GM18951 (cell line): ENCODE data around the gene POLR3B.
"Not testable (repeated sequence)": the region's sequence is repeated elsewhere in the genome, so short reads cannot be mapped to it uniquely, and the experiment has no call there.

Source experiments
- POLR2A ChIP-seq: IDR thresholded peaks from 4 replicates; pipeline ENCODE4 v1.6.1; 2011; ENCODE audit warnings: mild to moderate bottlenecking; ENCODE audit not compliant: insufficient read length, insufficient read depth; ENCODE audit errors: extremely low read depth
- in situ Hi-C: fragments of 300-500 bp; cut with MboI; formaldehyde crosslinking; loops from one replicate; pipeline ENCODE4 v1.12.0; 2022; ENCODE audit warnings: low sequenced_read_pairs, mixed read lengths, inconsistent platforms; ENCODE audit not compliant: unreplicated experiment

The POLR3B gene

DNA sequence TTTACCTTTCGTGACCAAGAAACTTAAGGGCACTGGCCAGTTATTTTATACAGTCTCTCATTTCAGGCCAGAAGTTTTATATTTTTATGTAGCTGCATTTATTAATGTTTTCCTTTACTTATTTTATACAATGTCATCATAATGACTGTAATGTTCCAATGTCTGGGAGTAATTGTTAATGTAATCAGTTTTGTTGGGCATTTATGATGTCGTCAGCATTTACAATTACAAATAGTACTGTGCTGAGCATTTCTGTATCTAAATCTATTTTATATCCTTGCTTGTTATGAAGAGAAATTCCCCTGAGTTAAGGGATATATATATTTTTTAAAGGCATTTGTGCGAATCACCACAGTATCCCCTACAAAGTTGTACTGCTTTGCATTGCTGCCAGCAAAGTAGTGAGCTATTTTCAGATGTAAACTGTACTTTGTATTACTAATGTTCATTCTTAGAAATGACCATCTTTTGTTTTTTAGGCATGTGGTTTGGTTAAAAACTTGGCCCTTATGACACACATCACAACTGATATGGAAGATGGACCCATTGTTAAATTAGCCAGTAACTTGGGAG lies 74.4 kb downstream of the POLR3B start:
- in situ Hi-C loops: no loop called here

DNA sequence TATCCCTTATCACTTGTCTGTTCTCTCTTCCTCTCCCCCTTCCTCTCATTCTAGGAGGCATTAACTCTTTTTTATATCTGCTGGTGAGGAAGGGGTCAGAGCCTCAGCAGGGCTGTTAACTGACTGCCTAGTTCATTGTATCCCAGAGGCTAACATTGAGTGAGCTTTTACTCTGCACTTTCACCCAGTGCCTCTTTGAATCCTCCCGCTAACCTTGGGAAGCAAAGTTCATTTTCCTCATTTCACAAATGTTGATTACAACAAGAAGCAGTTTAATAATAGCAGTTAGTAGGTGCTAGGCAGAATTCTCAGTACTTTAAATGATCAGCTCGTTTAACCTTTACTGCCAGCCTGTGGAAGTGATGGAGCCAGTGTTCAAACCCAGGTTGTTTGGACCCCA lies 75.5 kb downstream of the POLR3B start:
- in situ Hi-C loops: no loop called here
- no peak for TF ChIP-seq POLR2A

More for the DNA sequence above, 74.4 kb downstream of the POLR3B start:
- no peak for TF ChIP-seq POLR2A

DNA sequence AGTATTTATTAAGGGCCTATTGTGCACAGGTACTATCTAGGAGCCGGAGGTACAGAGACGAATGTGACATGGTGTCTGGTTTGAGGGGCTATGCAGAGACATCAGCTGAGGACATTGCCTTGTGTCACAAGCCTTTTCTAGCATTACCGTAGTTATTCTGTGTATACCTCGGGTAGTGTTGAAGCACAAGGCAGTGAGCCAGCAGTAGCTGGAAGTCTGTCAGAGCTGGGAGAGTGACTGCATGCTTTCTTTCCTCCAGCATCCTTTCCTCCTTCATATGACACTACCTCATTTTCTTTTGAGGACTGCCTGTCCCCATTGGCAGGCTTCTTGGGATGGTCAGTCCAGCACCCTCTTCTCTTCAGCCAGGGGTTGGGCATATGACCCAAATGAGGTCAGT lies 77.0 kb downstream of the POLR3B start:
- in situ Hi-C loops: no loop called here
- no peak for TF ChIP-seq POLR2A

DNA sequence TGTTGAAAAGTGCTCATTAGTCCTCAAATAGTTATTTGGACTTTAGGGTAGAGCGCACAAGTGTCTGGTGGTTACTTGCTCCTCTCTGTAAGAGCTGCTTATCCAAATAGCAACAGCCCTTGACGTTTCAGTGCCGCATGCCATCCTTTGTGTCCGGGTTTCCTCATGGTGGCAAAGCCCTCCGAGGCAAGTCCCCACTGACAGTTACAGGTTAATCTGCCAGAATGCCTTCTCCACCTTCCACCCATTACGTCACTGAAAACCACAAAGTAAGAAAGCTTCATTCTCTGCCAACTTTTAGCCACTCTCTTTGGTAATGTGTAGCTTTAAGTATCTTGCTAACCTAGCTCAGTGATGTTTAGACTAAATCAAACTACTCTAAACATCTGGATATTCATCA lies 78.6 kb downstream of the POLR3B start:
- no peak for TF ChIP-seq POLR2A
- in situ Hi-C loops: no loop called here

DNA sequence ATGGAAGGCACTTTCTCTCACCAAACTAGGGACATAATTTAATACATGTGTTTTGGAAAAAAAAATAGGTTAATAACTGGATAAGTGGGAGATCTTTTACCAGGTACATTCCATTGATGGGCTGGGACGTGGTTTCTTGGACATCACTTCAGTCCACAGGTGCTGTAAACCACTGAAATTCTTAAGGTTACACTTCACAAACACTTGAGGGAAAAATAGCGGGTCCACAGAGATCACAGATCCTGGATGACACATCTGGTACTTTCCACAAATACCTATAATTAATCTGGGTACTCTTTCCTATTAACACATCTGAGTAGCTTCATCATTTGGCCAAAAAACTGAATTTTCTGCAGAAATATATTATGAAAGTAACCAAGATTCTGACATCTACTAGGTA lies 85.0 kb downstream of the POLR3B start:
- in situ Hi-C loops: no loop called here
- TF ChIP-seq POLR2A: no peak

DNA sequence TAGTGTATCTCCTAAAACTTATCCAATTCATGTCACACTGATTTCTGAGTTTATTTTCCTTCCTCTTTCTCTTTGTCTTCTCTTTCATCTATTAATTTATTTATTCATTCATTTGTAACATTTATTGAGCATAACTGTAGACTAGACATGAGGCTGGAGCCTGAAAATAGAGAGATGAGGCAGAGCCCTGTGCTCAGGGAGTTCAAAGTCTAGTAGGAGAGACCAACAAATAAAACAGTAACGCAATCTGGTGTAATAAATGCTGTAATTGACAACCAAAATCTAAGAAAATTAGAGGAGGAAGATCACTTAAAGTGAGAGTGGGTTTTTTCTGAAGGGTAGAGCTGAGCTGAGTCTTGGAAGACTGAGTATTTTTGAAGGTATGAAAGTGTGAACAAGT lies 87.5 kb downstream of the POLR3B start:
- TF ChIP-seq POLR2A: no peak
- in situ Hi-C loops: no loop called here

DNA sequence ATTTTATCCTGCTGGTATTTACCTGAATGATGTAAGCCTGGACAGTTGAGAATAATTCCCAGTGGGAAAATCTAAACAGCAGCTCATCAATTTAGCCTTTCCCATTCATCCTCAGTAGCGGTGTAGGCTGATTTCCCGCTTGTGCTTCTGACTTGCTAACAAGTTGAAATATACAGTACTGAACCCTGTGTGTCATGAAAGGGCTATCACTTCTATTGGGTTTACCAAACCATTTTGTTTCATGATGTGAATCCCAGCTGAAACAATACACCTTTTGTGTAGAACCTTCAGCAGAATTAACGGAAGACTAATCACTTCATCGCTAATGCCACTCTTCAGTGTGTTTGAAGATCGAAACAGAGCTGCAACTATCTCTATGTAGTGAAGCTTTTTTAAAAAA lies 88.4 kb downstream of the POLR3B start:
- in situ Hi-C loops: no loop called here
- TF ChIP-seq POLR2A: no peak

DNA sequence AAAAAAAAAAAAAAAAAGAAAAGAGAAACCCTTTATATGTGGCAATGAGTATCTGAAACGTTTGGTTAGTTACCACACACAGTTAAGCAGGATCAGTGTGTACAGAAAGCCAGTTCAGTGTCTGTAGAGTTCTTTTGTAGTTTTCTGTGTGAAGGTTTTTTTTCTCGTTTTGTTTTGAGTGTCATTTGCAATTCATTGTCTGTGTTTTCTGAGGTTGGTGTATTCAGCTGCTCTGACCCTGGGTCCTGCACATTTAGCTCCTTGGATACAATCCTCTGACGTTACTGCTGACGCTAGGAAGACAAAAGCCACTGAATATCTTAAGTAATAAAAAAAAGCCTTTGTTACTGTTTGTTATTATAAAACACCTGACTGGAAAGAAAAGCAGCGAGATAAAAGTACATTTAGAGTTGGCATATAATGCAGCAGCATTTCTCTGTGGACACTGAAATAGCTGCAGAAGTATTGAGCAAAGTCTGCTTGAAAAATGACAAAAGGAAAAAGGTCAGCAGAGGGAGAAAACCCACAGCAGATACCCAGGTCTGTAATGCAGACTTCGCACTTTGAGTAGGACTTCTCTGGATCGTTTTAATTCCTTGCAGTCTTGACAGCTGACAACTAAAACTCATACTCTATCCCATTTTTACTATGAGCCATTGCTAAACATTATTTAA lies 89.0 kb downstream of the POLR3B start:
- in situ Hi-C loops: no loop called here
- no peak for TF ChIP-seq POLR2A

DNA sequence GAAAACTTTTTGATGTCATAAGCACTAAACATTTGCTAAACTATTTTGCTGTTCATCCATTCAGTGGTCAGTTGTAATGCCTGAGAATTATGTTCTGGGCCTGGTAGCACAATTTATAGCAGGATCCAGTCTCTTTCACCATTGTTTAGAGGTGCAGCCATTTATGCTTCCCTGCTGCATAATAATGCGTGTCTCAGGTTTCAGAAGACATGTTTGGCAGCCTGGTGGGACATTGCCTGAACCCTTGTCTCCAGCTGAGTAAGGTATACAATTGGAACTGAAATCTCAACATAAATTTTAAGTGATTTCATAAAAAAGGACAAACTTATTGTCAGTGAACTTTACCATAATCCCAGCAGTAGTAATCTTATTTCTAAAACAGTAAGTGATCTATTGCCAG lies 94.8 kb downstream of the POLR3B start:
- in situ Hi-C loops: no loop called here
- no peak for TF ChIP-seq POLR2A

DNA sequence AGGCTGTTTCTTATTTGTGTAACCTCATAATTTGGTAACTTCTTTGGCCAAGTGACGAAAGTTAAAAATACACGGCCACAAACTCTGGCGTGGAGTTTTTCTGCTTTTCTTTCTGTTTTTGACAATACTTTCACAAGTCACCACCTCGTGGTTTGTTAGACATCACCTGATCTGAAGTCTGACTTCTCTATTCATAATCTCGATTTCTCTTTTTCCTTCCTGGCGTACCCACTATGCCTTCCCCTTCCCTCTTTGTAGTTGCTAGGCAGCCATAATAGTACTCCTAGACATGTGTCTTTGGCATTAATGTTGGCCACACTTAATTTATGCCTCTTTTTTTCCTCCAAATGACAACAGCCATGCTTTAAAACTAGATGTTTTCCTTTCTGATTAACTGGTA lies 97.6 kb downstream of the POLR3B start:
- TF ChIP-seq POLR2A: no peak
- in situ Hi-C loops: no loop called here

DNA sequence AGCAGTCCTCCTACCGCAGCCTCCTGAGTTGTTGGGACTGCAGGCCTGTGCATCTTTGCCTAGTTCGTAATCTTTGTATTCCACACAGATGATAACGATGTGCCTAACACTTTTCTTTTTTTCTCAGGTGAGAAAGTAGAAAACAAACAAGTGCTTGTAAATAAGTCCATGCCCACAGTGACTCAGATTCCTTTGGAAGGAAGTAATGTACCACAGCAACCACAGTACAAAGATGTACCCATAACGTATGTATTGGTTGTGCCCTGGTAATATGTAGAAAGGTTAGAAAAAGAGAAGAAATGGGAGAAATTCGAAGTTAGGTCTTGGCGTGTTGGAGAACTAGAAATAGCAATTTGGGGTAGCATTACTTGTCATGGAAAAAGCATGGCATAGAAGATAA lies 101.6 kb downstream of the POLR3B start:
- in situ Hi-C loops: no loop called here
- TF ChIP-seq POLR2A: no peak

DNA sequence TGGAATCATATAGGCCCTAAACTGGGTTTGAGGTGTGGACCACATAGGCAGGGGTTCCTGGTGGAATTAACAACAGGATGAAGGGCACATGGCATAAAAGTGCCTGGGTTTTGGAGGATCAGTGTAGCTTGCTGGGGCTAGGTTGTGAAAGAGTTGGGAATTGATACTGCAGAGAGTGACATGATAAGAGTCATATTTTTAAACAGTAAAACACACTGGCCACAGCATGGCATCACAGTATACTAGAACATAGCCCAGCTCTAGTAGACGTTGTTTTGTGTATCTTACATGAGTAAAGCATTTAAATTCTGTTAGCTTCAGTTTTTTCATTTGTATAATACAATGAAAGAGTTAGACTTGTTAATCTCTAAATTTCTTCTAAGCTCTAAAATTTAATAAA lies 102.0 kb downstream of the POLR3B start:
- in situ Hi-C loops: no loop called here

DNA sequence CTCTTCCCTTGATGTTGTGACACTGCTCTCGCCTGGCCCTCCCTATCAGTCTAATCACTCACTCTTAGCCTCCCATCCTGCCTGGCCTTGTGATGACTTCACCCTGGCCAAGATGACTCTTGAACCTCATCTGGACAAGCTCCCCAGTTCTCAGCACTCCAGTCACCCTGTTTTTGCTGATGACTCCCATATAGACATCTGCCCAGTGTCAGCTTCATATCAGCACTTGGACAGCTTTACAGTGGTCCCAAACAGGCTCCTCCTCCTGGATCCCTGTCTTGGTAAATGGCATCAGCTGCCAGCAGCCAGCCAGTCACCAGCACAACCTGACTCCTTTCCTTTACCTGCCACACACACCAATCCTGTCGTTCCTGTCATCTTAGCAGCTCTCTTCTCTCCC lies 104.2 kb downstream of the POLR3B start:
- TF ChIP-seq POLR2A: no peak
- in situ Hi-C loops: no loop called here

More for the DNA sequence above, 102.0 kb downstream of the POLR3B start:
- TF ChIP-seq POLR2A: no peak

DNA sequence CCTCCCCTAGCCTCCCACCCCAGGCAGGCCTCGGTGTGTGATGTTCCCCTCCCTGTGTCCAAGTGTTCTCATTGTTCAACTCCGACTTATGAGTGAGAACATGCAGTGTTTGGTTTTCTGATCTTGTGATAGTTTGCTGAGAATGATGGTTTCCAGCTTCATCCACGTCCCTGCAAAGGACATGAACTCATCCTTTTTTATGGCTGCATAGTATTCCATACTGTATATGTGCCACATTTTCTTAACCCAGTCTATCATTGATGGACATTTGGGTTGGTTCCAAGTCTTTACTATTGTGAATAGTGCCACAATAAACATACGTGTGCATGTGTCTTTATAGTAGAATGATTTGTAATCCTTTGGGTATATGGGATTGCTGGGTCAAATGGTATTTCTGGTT lies 108.1 kb downstream of the POLR3B start:
- in situ Hi-C loops: not testable (repeated sequence)

DNA sequence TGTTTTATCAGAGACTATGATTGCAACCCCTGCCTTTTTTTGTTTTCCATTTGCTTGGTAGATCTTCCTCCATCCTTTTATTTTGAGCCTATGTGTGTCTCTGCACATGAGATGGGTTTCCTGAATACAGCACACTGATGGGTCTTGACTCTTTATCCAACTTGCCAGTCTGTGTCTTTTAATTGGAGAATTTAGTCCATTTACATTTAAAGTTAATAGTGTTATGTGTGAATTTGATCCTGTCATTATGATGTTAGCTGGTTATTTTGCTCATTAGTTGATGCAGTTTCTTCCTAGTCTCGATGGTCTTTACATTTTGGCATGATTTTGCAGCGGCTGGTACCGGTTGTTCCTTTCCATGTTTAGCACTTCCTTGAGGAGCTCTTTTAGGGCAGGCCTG lies 118.1 kb downstream of the POLR3B start:
- in situ Hi-C loops: not testable (repeated sequence)

DNA sequence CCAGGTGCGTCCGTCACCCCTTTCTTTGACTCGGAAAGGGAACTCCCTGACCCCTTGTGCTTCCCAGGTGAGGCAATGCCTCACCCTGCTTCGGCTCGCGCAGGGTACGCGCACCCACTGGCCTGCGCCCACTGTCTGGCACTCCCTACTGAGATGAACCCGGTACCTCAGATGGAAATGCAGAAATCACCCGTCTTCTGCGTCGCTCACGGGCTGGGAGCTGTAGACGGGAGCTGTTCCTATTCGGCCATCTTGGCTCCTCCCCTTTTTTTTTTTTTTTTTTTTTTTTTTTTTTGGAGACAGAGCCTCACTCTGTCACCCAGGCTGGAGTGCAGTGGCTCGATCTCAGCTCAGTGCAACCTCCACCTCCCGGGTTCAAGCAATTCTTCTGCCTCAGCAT lies 120.1 kb downstream of the POLR3B start:
- in situ Hi-C loops: not testable (repeated sequence)
